ES-I3 (cell line): ENCODE measurements around the gene MTRF1L.
A peak's percentile ranks its signal among the peaks of the same experiment; 100 is the strongest.

Source experiments
- H3K36me3 ChIP-seq: 2 replicates; pipeline ENCODE4 v1.6.1; 2013; ENCODE audit warnings: mild to moderate bottlenecking, low read length, control low read depth, moderate library complexity; ENCODE audit not compliant: insufficient read depth
- H3K4me1 ChIP-seq: 2 replicates; pipeline ENCODE4 v1.6.1; 2013; ENCODE audit warnings: mild to moderate bottlenecking, control low read depth, low read length; ENCODE audit not compliant: insufficient read depth
- H3K9ac ChIP-seq: 2 replicates; pipeline ENCODE4 v1.6.1; 2013; ENCODE audit warnings: low read depth, mild to moderate bottlenecking, low read length, moderate library complexity
- H3K9me3 ChIP-seq: 2 replicates; pipeline ENCODE4 v1.6.1; 2013; ENCODE audit warnings: mild to moderate bottlenecking, low read length, moderate library complexity; ENCODE audit not compliant: control insufficient read depth, insufficient read depth

MTRF1L gene, protein sequence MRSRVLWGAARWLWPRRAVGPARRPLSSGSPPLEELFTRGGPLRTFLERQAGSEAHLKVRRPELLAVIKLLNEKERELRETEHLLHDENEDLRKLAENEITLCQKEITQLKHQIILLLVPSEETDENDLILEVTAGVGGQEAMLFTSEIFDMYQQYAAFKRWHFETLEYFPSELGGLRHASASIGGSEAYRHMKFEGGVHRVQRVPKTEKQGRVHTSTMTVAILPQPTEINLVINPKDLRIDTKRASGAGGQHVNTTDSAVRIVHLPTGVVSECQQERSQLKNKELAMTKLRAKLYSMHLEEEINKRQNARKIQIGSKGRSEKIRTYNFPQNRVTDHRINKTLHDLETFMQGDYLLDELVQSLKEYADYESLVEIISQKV

DNA sequence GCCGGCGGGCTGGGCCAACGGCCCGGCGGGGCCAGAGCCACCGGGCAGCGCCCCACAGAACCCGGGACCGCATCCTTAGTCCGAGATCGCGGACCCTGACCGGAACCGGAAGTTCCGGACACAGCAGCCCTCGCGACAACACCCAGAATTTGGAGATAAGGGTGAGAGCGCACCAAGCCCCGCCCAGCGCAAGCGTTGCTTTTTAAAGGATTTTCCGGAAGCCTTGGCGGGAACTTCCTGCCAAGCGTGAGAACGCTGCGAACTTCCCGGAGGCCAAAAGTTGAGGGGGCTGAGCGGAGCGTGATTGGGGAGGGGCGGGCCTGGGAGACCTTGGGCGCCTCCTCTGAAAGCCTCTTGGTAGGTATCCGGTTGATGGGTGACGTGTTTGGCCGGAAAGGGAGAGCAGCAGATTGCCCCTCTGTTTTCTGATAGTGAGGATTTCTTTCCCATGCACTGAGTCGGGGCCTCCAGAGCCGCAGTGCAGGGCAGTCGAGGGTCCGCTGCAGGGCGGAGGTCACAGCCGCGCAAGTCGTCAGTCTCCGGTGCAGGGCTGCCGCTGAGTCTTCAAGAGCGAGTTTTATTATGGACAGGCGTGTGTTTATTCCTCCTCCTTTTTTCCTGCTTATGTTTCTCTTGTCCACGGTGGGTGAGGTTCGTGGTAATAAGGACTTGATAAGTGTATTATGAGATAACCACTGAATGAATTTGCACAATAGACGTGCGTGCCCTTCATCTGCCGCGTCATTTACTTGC, at the start of gene MTRF1L:
MTRF1L (minus strand) TSS at position 97 of the 753 bp plus-strand sequence; CDS start at position 73, 24 bp downstream.
- no peaks in the 10 kb centered on the region for H3K36me3 ChIP-seq
- peak within 1 kb of the TSS; percentile 93 for H3K9ac ChIP-seq
- no peaks in the 10 kb centered on the region for H3K9me3 ChIP-seq
- no peaks in the 10 kb centered on the region for H3K4me1 ChIP-seq

DNA sequence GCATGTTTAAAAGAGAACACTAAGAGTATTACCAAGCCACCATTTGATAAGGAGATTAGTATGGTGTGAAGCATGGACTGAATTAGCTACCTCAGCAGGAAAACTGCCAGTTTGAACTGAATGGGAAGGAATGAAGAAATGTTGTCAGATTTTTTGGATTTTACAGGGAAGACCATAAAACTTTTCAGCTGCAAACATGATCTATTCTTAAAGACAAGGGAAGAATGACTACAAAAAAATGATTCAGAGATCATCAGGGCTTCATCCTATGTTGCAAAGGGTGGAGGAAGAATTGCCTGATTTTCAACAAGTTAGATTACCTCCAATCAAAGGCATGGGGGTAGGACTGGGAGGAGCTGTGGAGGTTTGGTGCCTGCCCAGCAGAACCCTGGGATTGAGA, 49.3 kb upstream of the MTRF1L start:
- H3K36me3 ChIP-seq = no peaks in the 10 kb centered on the region
- no peaks in the 10 kb centered on the region for H3K4me1 ChIP-seq
- H3K9me3 ChIP-seq = no peaks in the 10 kb centered on the region; the same call in 1 of the 2 replicates
- no peak overlapping the region for H3K9ac ChIP-seq

DNA sequence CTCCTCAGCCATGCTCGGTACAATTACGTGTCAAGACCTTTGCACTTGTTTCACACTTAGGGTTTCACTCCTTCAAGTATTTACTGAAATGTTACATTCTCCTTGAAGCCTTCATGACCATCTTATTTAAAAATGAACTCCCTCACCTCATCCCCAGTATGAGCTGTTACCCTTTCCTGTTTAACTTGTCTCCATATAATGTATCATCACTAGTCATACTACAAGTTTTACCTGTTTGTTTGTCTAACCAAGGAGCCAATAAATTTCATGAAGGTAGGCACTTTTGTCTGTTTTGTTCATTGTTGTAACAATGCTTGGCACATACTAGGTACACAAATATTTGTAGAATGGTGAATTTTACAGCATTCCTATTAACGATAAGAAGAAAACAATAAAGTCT, 46.1 kb upstream of the MTRF1L start:
- H3K9me3 ChIP-seq = no peaks in the 10 kb centered on the region; the same call in 1 of the 2 replicates
- H3K9ac ChIP-seq = no peak overlapping the region
- no peaks in the 10 kb centered on the region for H3K4me1 ChIP-seq
- no peaks in the 10 kb centered on the region for H3K36me3 ChIP-seq

DNA sequence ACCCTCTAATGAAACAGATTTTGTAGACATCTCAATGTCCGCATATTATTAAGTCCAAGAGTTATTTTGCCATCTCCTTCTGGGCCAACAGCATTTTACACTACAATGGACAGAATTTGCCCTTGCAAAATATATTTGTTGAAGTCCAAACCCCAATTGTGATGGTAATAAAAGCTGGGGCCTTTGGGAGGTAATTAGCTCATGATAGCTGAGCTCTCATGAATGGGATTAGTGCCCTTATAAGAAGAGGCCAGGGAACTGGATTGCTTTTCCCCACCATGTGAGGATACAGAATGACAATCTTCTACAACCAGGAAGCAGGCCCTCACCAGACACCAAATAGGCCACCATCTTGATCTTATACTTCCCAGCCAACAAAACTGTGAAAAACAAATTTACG, 44.9 kb upstream of the MTRF1L start:
- no peaks in the 10 kb centered on the region for H3K36me3 ChIP-seq
- H3K4me1 ChIP-seq = no peaks in the 10 kb centered on the region
- no peak overlapping the region for H3K9ac ChIP-seq
- H3K9me3 ChIP-seq = no peaks in the 10 kb centered on the region; the same call in 1 of the 2 replicates

DNA sequence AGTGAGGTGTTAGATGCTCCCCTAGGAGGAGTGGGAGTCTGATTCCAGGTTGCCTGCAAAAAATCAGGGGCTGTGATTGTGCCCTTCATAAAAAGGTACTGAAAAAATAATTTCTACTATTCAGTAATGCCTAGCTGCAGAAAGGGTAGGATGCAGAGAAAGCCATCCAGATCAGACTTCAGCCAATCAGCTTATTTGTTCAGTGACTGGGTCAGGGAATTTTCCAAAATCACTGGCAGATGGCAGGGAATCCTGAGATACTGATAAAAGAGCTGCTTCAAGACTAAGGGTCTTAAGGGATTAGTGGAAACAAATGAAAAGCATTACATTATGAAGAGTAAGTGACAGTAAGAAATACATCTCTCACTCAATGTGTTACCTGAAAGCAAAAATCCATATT, 42.8 kb upstream of the MTRF1L start:
- no peaks in the 10 kb centered on the region for H3K36me3 ChIP-seq
- no peaks in the 10 kb centered on the region for H3K4me1 ChIP-seq
- H3K9ac ChIP-seq = no peak overlapping the region
- no peaks in the 10 kb centered on the region for H3K9me3 ChIP-seq

DNA sequence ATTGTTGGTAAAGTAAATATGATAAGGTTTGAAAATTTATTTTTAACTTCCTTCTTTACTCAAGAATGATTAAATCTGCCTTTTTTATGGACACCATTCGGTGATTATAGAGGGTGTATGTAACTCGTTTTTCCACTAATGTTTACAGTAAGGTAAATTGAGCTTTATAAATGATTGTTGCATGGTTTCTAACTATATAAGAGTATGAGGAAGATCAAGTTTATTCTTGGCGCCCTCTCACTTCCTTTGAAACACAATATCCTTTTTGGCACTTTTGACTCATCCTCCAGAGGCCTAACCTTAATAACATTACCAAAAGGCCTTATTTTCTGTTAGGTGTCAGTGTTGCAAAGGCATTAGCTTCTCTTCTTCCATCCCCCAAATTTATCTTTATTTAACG, 41.8 kb upstream of the MTRF1L start:
- Histone ChIP-seq H3K4me1 (no peaks in the 10 kb centered on the region), H3K36me3 (no peaks in the 10 kb centered on the region), H3K9ac (no peak overlapping the region), H3K9me3 (no peaks in the 10 kb centered on the region)

DNA sequence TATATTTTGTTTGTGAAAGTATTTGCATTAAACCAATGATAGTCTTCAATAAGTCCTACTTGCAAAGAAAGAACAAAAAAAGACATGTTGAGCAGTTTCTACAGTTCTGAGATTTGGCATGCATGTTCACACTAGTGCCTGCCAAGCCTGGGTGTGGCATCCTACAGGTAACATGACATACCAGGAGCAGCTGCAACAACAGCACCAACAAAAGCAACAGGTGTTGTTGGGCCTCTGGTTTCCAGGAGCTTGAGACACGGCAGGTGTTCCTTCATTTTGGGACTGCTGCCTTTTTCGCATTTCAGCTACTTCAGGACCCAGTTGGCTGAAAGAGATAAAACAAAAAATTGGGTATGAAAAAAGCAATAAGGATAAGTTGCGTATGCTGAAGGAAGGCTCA, 41.2 kb upstream of the MTRF1L start:
- Histone ChIP-seq H3K9me3 (no peaks in the 10 kb centered on the region), H3K36me3 (no peaks in the 10 kb centered on the region), H3K4me1 (no peaks in the 10 kb centered on the region), H3K9ac (no peak overlapping the region)

DNA sequence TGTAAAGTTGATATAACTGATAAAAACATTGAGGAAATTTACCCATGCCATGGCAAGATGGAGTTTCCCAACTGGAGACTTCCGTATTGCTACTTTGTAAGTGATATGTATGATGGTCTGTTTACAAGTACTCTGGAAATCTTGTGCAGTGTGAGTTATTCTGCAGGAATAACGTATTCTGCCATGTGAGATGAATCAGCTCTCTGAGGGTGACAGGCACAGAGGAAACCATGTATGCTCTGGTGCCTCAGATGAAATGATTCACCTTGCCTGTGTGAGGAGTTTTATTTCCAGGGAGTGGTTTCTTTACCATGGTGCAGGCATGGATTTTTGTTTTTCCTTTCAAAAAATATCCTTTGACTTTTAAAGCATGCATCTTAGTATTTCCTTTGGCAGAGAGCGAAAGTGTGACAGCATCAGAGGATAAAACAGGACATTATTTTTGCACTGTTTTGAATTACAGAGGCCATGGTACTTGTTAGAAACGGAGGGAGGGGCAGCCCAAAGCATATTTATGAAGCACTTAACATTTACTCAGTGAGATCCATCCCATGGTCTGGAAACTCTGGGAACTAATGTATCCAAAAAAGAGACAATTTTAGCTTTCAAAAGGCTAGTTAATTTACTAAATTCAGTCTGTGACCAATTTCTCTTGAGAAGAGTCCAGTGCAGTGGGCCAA, 36.0 kb upstream of the MTRF1L start:
- Histone ChIP-seq H3K9ac (no peak overlapping the region), H3K4me1 (no peaks in the 10 kb centered on the region)

DNA sequence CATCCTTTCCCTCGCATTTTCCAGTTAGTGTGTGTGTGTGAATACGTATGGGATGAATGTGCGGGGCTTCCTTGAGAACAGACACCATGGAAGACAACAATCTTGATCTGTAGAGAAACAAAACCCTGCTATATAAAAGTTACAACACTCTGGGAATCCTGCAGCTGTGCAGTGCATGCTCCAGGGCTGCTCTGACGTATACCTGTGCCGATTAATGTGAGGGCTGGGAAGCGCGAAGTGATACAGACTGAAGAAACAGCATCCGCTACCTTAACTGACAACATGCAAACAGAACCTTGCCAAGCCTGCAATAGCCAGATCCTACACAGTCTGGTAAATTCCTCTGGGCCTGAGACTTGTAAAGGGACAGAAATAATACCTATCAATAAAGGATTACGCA, 31.6 kb upstream of the MTRF1L start:
- Histone ChIP-seq H3K36me3 (no peaks in the 10 kb centered on the region; the same call in 1 of the 2 replicates), H3K9me3 (no peaks in the 10 kb centered on the region), H3K9ac (no peak overlapping the region), H3K4me1 (peaks cover 22% of the 10 kb centered on the region)

More for the DNA sequence above, 36.0 kb upstream of the MTRF1L start:
- no peaks in the 10 kb centered on the region; the same call in 1 of the 2 replicates for H3K36me3 ChIP-seq
- no peaks in the 10 kb centered on the region for H3K9me3 ChIP-seq

DNA sequence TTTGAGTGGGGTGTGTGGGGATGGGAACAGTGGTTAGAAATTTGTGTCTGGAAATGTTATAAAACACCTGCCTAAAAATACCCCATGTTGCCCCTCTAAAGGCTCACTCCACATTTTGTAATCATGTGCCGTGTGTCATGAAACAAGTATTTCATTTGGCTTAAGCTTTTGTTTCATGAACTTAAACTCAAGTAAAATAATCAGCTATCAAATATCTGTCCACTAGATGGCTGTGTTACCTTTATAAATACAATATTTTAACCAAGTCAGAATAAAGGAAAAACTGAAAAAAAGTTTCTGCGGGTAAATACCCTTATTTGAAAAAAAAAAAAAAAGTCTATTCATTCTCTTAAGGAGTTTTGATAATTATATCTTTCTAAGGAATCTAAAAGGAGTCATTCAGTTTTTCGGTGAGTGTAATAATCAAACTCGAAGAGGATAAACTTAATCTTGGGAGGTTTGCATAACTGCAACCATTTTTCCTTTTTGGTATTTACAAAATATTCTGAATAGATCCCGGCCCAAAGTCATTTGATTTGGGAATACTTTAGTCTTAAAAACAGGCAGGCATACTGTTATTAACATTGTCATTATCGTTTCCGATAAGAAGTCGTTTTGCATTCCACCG, 29.9 kb upstream of the MTRF1L start:
- Histone ChIP-seq H3K36me3 (no peaks in the 10 kb centered on the region), H3K9me3 (no peaks in the 10 kb centered on the region), H3K9ac (no peak overlapping the region), H3K4me1 (peaks cover 22% of the 10 kb centered on the region)

DNA sequence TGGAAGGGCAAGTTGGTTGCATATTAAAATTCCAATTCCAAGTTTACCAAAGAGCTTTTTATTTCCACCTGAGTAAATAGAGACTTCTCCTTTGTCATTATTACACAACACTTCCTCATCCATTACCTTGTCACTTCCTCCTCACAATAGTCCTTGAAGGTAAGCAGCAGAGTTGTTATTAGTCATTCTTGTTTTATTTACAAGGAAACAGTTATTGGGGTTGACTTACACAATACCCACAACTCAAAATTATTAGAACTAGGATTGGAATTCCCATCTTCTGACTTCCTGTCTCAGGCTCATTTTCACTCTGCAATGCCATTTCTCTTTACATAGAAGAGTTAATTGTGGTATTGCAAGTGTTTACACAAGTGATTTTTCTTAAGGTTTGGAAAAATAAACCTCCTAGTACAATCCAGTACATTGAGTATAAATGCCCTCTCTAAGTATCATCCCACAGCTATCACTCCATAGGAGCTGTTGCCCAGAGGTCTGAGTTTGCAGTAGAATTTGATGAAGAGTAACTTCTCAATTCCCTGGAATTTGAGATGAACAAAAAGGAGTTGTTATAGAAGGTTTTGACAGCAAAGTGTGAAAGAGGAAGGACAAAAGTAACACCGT, 28.9 kb upstream of the MTRF1L start:
- H3K9ac ChIP-seq = no peak overlapping the region
- no peaks in the 10 kb centered on the region for H3K9me3 ChIP-seq
- H3K4me1 ChIP-seq = peaks cover 22% of the 10 kb centered on the region
- no peaks in the 10 kb centered on the region for H3K36me3 ChIP-seq

DNA sequence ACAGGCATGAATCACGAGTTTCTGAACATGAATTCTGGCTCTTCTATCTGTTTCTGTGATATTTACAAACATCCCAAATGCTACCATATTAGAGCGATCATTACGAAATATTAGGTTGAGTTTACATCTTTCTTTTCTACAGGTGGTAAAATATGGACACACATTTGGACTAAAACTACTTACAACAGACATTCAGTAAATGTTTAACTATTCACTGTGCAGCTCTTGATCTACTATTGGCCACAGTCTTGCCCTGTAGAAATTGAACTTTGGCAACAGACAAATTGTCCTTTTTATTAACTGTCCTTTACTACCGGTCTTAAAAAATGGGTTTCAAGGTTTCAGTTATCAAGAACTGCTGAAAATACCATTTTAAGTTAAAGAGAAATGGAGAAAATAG, 26.5 kb upstream of the MTRF1L start:
- Histone ChIP-seq H3K9ac (no peak overlapping the region), H3K4me1 (peaks cover 22% of the 10 kb centered on the region), H3K9me3 (no peaks in the 10 kb centered on the region), H3K36me3 (no peaks in the 10 kb centered on the region)

DNA sequence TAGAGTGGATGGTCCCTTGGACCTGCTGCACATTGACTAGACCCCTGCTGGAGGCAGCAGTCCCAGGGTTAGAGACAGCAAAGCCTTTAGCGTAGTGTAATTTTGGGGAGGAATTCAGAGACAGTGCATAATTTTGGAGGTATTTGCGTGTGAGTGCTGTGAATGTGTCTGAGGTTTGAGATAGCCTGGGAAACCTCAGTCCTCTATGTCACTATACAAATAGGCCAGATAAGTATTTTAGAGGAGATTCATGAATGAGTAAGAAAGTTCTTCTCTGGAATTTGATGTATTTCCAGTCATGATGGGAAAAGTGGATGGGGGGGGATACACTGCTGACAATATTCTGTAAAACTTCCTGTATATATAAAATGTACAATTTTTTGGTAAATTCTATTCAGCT, 25.8 kb upstream of the MTRF1L start:
- peaks cover 22% of the 10 kb centered on the region for H3K4me1 ChIP-seq
- no peaks in the 10 kb centered on the region for H3K9me3 ChIP-seq
- no peak overlapping the region for H3K9ac ChIP-seq
- no peaks in the 10 kb centered on the region for H3K36me3 ChIP-seq

DNA sequence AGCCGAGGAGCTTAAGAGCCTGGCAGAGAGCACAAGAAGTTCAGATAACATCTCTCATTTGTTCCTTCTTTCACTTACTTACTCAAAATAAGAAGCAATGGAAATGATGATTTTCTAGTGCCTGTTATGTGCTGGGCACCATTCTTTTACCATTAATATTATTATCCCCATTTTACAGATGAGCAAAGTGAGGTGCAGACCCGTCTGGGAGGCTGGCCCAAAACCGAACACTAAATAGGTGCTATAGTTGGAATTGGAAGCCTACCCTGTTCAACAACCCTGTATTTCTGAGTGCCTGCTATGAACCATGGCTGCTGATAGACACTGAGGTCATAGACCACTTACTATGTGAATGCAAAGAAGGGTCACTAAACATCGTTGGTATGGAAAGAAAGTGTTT, 25.0 kb upstream of the MTRF1L start:
- no peaks in the 10 kb centered on the region for H3K36me3 ChIP-seq
- peaks cover 22% of the 10 kb centered on the region for H3K4me1 ChIP-seq
- no peak overlapping the region for H3K9ac ChIP-seq
- H3K9me3 ChIP-seq = no peaks in the 10 kb centered on the region
